Activated CD4-positive, alpha-beta T cell treated with anti-CD3 and anti-CD28 coated beads, Interleukin-2, Interleukin-6, amounts not matched to agents 100 ng/mL and 50 ng/mL, durations not matched to agents 16 hours and 8 hours (primary cell): ENCODE data around the gene GPR101.
"Not testable (repeated sequence)": the region's sequence is repeated elsewhere in the genome, so short reads cannot be mapped to it uniquely, and the experiment has no call there.

Experiments
- DNase-seq: peaks from one replicate; pipeline ENCODE4 v3.0.0-alpha.2; 2020

The GPR101 gene

GRCh38 chrX:137000236-137000635 is 33.6 kb downstream of the GPR101 start:
- DNase-seq, result not testable (repeated sequence)

DNA sequence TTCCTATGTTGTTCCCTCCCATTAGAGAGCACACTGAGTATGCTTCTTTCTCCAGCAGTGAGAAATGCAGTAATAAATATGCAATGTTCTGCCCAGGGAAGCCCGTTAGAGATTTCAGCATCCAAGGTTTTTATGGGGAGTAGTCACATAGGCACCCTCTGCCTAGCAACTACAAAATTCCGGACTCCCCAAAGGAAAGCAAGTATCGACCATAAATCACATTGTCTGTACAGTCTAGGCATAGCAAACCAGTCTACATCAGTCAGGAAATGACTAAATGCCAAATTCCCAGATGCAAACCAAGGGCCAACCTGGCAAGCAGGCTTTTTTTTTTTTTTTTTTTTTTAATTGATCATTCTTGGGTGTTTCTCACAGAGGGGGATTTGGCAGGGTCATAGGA is 34.8 kb downstream of the GPR101 start:
- no peak for DNase-seq
